GM18517 (cell line): ENCODE results near the gene FBRSL1.

Experiments
- ATAC-seq: cut with Tn5 transposase; IDR thresholded peaks from one replicate; pipeline ENCODE4 v1.9.1; 2021; ENCODE audit warnings: mild to moderate bottlenecking, moderate library complexity; ENCODE audit not compliant: unreplicated experiment

FBRSL1 gene

GRCh38 chr12:132537836-132538662 is 48.1 kb downstream of the FBRSL1 start:
- ATAC-seq, result no peak

DNA sequence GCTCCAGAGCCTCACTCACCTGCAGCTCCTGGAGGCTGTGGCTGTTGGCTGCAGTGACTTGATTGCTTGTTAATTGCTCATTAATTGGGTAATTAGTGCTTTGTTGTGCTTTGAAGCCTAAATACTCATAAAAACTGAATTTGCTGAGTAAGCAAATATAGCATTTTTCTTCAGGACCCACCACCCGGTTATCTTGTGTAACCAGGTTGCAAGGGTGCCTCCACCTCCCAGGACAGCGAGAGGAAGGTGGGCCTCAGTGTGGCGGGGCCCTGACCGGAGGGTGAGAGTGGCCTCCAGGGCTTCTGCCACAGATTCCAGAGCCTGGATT is 48.7 kb downstream of the FBRSL1 start:
- ATAC-seq, result no peak

DNA sequence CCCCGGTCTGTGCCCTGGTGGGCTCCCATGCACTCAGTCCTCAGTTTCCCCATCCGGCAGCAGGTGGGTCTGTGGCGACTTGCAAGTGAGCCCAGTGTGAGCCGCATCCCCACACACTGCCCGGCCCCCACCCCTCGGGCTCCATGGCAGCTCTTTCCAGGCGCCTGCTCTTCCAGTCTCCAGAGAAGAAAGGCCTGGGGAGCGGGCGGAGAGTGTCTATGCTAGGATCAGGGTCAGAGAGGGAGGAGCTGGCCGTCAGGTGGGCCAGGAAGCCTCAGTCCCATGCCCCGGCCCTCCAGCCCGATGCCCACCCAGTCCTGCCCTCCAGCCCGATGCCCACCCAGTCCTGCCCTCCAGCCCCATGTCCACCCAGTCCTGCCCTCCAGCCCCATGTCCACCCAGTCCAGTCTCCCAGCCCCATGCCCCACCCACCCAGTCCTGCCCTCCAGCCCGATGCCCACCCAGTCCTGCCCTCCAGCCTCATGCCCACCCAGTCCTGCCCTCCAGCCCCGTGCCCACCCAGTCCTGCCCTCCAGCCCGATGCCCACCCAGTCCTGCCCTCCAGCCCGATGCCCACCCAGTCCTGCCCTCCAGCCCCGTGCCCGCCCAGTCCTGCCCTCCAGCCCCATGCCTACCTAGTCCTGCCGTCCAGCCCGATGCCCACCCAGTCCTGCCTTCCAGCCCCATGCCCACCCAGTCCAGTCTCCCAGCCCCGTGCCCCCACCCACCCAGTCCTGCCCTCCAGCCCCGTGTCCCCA is 49.2 kb downstream of the FBRSL1 start:
- no peak for ATAC-seq

GRCh38 chr12:132540436-132540835 is 50.5 kb downstream of the FBRSL1 start:
- ATAC-seq, result no peak

- no peak for ATAC-seq
Observed at GRCh38 chr12:132541200-132541599, 51.2 kb downstream of the FBRSL1 start.

- no peak for ATAC-seq
Observed at GRCh38 chr12:132541996-132542395, 52.0 kb downstream of the FBRSL1 start.

GRCh38 chr12:132542661-132543060 is 52.7 kb downstream of the FBRSL1 start:
- no peak for ATAC-seq

DNA sequence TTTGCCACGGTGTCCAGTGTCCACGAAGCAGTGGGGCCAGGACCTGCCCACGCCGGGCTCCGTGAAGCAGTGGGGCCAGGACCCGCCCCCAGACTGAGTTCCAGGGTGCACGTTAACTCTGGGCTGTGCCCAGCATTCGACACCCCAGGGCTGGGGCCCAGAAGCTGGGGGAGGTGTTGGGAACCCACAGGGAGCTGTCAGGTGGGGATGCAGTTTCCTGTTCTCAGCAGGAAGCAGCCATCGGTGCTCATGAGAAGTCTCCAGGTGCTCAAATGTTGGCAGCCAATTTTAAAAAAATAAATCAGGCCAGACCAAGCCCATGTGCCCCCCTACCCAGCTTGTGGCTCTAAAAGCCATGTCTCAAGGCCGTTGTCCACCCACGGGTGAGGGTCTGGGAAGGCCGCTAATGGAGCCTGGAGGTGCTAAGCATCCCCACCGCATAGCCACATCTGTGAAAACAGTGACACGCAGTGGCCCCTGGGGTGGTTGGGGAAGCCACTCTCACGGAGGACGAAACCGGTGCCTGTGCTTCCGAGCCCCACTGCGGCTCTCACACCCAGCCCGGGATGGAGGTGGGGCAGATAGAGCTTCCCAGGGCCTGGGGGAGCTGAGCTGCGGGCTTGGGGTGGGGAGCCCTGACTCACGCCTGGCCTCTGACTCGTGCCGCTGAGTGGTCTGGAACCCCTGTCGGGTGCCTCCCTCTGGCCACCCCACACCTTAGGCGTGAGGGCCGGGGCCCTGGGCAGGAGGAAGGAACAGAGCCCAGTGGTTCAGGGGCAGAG is 53.5 kb downstream of the FBRSL1 start:
- ATAC-seq, result no peak

- ATAC-seq, result no peak
Observed at GRCh38 chr12:132544080-132544397, 54.1 kb downstream of the FBRSL1 start.

GRCh38 chr12:132544498-132544897 is 54.5 kb downstream of the FBRSL1 start:
- ATAC-seq, result no peak

DNA sequence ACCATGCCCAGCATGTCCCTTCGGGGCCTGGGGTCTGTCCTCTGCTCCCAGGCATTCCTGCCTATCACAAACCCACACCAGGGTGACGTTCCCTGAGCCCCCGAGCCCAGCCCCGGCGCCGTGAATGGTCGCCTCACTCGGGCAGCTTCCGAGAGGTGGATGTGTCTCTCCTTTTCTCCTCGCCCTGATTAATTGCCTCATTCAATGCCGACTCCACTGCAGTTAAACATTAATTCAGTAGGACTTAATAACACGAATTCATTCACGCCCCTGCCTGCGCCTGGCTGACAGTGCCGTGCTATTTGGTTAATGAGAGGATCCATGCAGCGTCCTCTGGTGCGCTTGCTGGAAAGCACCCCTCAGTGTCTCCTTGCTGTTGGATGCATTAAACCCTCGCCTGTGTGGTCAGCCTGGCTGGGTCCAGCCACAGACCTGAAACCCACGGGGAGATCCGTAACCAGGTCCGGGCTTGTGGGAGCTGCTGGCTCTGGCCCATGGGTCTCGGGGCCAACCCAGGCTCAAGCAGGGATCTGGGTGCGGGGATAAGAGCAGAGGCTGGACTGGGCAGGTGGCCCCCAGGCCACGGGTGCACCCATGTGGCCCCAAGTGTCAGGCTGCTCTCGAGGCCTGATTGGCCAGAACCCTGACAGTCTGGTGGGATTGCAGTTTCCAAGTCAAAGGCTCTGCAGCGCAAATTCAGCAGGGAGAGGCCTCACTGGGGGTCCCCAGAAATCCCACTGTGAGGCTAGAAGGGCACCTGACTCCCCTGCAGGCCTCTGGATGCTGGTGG is 55.4 kb downstream of the FBRSL1 start:
- no peak for ATAC-seq

- ATAC-seq, result no peak
Observed at GRCh38 chr12:132545955-132546354, 56.0 kb downstream of the FBRSL1 start.

GRCh38 chr12:132546647-132547046 is 56.7 kb downstream of the FBRSL1 start:
- no peak for ATAC-seq

DNA sequence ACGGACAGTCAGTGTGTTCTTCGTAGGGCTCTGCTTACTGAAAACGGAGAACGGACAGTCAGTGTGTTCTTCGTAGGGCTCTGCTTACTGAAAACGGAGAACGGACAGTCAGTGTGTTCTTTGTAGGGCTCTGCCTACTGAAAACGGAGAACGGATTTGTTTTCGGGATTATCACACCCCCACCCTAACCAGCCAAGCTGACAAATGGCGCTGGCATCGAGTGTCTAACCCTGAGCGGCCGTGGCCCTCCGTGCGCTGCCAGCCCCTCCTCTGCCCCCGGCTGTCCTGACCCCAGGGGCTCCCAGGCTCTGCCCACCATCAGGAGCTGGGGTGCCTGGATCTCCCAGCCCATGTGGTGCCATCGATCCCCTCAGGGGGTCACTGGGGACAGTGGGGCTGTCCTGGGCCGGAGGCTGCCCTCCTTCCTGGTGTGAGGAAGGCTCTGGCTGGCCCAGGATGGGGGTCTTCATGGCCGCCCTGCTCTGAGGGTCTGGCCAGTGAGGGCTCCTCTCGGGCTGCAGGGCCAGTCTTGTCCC is 57.3 kb downstream of the FBRSL1 start:
- no peak for ATAC-seq

DNA sequence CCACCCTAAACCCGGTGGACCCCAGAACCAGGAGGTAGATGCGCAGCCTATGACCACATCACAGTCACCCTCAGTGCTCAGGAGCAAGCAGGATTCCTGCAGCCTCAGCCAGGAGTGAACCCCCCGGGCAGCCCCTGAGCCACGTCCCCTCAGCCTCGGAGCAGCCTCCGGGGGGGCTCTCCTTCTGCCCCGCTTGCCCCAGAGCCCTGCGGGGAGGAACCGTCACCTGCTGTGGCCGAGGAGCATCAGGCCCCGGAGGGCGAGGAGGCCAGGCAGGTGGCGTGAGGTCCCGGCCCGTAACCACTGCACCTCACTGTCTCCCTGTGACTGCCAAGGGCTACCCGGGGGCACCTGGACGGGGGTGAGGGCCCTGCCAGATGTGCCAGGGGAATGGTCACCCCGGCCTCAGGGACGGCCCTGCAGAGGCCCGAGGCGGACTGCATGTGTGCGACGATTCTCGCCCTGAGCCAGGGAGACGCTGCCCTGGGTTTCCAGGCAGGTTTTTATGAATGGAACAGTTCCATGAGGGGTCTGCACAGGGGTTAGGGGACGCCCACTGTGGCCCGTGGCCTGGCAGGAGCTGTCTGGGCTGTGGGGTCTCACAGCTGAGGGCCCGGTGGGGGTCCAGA is 58.6 kb downstream of the FBRSL1 start:
- ATAC-seq, result no peak

- ATAC-seq, result no peak
Observed at GRCh38 chr12:132549059-132549458, 59.1 kb downstream of the FBRSL1 start.

DNA sequence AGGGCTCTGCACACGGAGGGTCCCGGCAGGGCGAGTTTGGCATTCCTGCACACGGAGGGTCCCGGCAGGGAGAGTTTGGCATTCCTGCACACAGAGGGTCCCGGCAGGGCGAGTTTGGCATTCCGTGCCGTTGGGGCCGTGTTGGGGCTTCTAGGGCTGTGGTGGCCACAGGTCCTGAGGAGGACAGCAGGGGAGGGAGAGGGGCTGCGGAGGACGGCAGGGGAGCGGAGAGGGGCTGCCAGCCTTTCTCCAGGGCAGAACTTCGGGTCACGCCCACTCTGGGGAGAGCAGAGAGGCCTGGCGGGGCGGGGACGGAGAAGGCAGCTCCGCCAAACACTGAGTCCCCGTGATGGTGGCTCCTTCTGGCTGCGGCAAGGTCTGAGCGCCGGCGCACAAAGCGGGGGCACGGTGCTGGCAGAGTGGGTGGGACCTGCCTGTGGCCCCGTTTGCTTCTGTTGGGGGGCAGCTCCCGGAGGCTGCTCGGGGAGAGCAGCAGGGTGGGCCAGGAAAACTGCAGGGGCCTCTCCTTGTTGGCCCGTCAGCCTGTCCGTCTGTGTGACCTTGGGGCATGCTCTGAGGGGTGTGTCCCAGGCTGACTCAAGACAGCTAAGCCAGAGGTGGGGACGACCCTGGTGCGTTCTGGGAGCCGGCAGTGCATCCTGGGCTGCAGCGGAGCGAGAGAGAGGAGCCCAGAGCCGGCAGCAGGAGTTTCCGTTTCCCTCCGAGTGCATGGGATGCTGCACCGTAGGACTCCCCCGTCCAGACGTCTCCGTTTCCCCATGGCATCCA is 60.3 kb downstream of the FBRSL1 start:
- no peak for ATAC-seq

DNA sequence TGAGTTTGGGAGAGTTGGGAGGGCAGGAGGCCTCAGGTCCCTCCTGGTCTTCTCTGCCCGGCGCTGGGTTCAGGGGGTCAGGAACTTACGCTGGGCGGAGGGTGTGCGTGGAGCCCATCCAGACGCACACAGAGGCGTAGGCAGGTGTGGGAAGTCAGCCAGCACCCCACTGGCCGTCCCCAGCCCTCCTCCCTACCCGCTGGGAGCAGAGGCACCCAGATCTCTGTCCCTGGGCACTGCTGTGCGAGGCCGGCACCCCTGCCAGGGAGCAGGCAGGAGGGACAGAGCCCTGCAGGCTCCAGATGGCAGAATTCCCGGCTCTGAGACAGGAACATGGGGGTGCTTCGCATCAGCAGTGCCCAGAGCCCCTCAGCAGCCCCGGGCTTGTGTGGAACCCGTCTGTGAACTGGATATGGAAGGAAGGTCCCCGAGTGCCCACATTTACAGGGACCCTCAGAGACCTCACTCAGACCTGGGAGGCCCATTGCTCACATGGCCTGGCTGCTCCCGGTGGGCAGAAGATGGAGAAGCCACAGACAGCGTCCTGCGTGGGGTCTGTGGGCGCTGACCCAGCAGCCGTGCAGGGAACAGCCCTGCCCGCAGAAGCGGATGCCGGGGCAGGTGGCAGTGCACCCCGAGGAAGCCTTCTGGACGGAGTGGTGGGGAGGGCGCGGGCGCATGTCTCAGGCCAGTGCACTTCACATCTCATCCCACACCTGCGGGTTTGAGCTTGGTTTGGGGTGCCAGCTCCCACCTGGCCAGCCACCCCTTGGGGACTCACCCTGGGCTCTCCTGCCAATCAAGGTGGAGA is 61.1 kb downstream of the FBRSL1 start:
- ATAC-seq, result no peak

GRCh38 chr12:132551641-132552031 is 61.7 kb downstream of the FBRSL1 start:
- ATAC-seq, result no peak
